Activated CD8-positive, alpha-beta T cell treated with anti-CD3 and anti-CD28 coated beads for 36 hours (primary cell): ENCODE data around the gene ARSB. TPM values are rescaled to one million over a fixed set of nuclear protein-coding genes. Genes with fewer than 3 reads are reported as not detected.

ENCODE experiments used
- ATAC-seq: fragments of 200-7000 bp; cut with Tn5 transposase; one replicate; pipeline ENCODE4 v1.10.0; 2021; ENCODE audit warnings: mild to moderate bottlenecking, moderate library complexity
- CTCF ChIA-PET: fragments of 350-600 bp; sonication (Branson Sonifier 250); formaldehyde crosslinking; loops from one replicate; lab custom pipeline; 2021; ENCODE audit warnings: antibody characterized with exemption; lab: Charles Lee
- POLR2A ChIA-PET: fragments of 350-600 bp; sonication (Branson Sonifier 250); formaldehyde crosslinking; loops from one replicate; lab custom pipeline; 2021; ENCODE audit warnings: antibody characterized with exemption; lab: Charles Lee
- DNase-seq: peaks from one replicate; pipeline ENCODE4 v3.0.0-alpha.2; 2020
- H3K27ac Mint-ChIP-seq: one replicate; pipeline ENCODE4 v1.8.0; 2021; ENCODE audit warnings: mild to moderate bottlenecking, mixed read lengths
- H3K27me3 Mint-ChIP-seq: one replicate; pipeline ENCODE4 v1.8.0; 2021; ENCODE audit warnings: mixed read lengths
- H3K36me3 Mint-ChIP-seq: one replicate; pipeline ENCODE4 v1.8.0; 2021; ENCODE audit warnings: low read depth, mixed read lengths
- H3K4me1 Mint-ChIP-seq: one replicate; pipeline ENCODE4 v1.8.0; 2021; ENCODE audit warnings: low read depth, mixed read lengths
- H3K4me3 Mint-ChIP-seq: one replicate; pipeline ENCODE4 v1.8.0; 2021; ENCODE audit warnings: mild to moderate bottlenecking, moderate library complexity, mixed read lengths
- H3K9me3 Mint-ChIP-seq: one replicate; pipeline ENCODE4 v1.8.0; 2021; ENCODE audit warnings: mixed read lengths
- intact Hi-C: fragments of 100-400 bp; cut with micrococcal nuclease; formaldehyde crosslinking; loops from one replicate; pipeline ENCODE4 v1.10.0; 2022
- total RNA-seq, 2 experiments: library from RNA; stranded (reverse); gene quantifications; one replicate each; pipeline ENCODE4 v1.2.3, GENCODE V29; 2021
- TF ChIP-seq, protein P1 (sequence below): fragments of 200-600 bp; IDR thresholded peaks from one replicate; pipeline ENCODE4 v1.8.0; 2022; ENCODE audit warnings: antibody characterized with exemption, mild to moderate bottlenecking

ARSB gene
- total RNA-seq, 2 experiments from 2014 or later = 8.8 to 9.1 TPM

DNA sequence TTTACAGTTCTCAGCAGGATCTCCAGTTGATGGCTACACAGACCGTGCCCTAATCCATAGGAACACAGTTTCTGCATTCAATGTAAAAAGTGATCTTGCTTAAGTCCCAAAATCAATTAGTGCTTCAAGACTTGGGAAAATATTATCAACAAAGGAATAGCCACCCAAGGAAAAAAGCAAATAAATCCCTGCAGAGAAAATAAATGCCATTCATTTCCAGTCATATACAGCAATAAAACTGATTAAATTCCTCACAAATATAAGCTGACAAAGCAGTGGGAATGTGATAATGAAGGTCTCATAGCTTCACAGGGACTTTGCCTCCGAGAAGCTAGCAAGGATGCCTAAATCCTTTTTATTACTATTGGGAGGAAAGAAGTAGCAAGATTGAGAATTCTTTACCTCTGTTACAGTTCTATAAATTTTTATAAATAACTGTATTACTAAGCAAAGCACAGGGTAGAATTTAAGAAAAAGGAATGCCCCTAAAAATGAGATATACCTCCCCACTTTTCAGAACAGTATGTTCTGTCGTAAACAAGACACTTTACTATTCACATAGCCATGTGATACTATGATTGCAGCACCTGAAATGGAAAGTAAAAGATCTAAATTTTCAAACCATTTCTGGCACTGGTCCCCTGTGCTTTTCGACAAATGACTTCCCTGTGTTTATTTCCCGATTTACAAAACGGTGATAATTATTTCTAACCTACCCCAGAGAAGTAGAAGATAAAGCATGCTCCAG, 59.8 kb downstream of the ARSB start:
- Mint-ChIP-seq H3K27me3 (no peaks in the 10 kb centered on the region), H3K4me3 (no peak overlapping the region), H3K36me3 (no peaks in the 10 kb centered on the region), H3K9me3 (no peaks in the 10 kb centered on the region), H3K27ac (no peak overlapping the region), H3K4me1 (no peaks in the 10 kb centered on the region)
- POLR2A ChIA-PET = no interaction called here
- intact Hi-C loops = no loop called here
- TF ChIP-seq, protein P1, sequence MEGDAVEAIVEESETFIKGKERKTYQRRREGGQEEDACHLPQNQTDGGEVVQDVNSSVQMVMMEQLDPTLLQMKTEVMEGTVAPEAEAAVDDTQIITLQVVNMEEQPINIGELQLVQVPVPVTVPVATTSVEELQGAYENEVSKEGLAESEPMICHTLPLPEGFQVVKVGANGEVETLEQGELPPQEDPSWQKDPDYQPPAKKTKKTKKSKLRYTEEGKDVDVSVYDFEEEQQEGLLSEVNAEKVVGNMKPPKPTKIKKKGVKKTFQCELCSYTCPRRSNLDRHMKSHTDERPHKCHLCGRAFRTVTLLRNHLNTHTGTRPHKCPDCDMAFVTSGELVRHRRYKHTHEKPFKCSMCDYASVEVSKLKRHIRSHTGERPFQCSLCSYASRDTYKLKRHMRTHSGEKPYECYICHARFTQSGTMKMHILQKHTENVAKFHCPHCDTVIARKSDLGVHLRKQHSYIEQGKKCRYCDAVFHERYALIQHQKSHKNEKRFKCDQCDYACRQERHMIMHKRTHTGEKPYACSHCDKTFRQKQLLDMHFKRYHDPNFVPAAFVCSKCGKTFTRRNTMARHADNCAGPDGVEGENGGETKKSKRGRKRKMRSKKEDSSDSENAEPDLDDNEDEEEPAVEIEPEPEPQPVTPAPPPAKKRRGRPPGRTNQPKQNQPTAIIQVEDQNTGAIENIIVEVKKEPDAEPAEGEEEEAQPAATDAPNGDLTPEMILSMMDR = no peak
- DNase-seq (no peak), ATAC-seq (no peak)
- CTCF ChIA-PET = no interaction called here

DNA sequence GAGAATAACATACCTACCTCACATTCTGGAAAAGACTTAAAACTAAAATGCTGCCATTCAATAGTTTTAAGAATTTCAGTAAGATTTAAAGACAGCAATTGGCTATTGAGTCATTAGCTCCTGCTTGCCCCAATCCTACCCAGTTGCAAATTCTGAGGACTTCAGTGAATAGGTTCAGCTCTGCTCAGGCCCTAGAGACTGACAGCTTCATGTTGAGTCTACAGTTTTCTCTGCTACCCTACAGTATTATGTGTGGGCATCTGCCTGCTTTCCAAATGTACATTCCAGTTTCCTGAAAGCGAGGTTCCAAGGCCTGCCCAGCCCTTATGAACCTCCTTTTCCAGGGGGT, 61.5 kb downstream of the ARSB start:
- H3K9me3 Mint-ChIP-seq = no peaks in the 10 kb centered on the region
- POLR2A ChIA-PET = no interaction called here
- ATAC-seq (no peak), DNase-seq (no peak)
- H3K27ac Mint-ChIP-seq = no peak overlapping the region
- intact Hi-C loops = no loop called here
- no peaks in the 10 kb centered on the region for H3K27me3 Mint-ChIP-seq
- no peaks in the 10 kb centered on the region for H3K36me3 Mint-ChIP-seq
- CTCF ChIA-PET = no interaction called here
- H3K4me1 Mint-ChIP-seq = no peaks in the 10 kb centered on the region
- no peak overlapping the region for H3K4me3 Mint-ChIP-seq
- TF ChIP-seq, protein P1 = no peak

DNA sequence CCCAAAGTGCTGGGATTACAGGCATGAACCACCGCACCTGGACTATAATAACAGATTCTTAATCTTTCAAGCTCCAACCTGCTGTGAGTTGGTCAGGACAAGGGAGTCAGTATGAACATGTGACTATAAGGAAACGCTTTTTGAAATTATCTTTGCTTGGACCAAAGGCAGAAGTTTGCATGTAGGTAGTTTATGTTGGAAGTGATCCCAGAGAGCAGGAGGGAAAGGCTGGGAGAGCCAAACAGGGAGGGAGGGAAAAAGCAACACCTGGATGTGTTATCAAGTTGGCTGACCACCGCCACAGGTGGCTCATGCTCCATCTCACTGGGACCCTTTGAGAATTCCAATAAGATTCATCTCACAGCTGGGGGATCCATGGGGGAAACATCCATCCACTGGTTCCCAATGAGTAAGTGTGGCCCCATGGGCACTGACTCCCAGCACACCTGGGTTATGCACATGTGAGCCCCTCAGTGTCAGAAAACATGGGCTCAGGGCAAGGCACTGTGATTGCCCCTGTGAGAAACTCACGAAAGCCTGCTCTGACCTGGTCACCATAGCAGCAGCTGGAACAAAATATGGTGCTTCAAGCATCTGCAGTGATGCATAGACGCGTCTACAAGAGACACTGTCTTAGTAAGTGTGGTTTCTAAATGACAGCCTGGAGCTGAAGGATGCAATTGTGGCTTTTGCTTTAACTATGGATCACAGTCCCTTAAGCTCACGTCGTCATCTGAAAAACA, 62.1 kb downstream of the ARSB start:
- no peak overlapping the region for H3K4me3 Mint-ChIP-seq
- H3K27ac Mint-ChIP-seq = no peak overlapping the region
- POLR2A ChIA-PET = no interaction called here
- H3K4me1 Mint-ChIP-seq = no peaks in the 10 kb centered on the region
- TF ChIP-seq, protein P1 = no peak
- no peaks in the 10 kb centered on the region for H3K27me3 Mint-ChIP-seq
- H3K36me3 Mint-ChIP-seq = no peaks in the 10 kb centered on the region
- ATAC-seq = peak; percentile 34
- intact Hi-C loops = no loop called here
- DNase-seq = no peak
- no peaks in the 10 kb centered on the region for H3K9me3 Mint-ChIP-seq
- CTCF ChIA-PET = no interaction called here

DNA sequence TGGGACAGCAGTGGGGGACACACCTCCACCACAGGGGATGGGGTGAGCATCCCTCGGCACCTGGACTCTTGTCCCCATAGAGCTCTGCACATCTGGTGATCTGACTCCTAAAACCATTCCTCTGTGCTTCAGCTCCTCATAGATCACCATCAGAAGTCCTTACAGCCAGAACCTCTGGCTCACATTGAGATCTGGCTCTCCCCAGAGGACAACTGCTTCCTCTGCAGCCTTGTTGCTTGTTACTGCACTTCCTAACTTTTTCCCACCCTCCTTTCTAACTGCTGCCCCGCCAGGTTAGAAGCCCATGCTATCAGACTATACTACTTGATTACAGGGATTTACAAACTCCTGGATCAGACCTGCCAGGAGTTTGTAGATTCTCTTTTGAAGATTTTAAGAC, 64.5 kb downstream of the ARSB start:
- Mint-ChIP-seq H3K4me1 (no peaks in the 10 kb centered on the region), H3K9me3 (no peaks in the 10 kb centered on the region), H3K4me3 (no peak overlapping the region), H3K27me3 (no peaks in the 10 kb centered on the region), H3K36me3 (no peaks in the 10 kb centered on the region), H3K27ac (no peak overlapping the region)
- TF ChIP-seq, protein P1 = no peak
- ChIA-PET POLR2A (no interaction called here), CTCF (interaction anchor here (1.2 kb wide), 1 partner anchor 104 kb away, joined by 3 read pairs; no protein-coding TSS in a partner anchor)
- DNase-seq = no peak
- intact Hi-C loops = no loop called here
- ATAC-seq = no peak

DNA sequence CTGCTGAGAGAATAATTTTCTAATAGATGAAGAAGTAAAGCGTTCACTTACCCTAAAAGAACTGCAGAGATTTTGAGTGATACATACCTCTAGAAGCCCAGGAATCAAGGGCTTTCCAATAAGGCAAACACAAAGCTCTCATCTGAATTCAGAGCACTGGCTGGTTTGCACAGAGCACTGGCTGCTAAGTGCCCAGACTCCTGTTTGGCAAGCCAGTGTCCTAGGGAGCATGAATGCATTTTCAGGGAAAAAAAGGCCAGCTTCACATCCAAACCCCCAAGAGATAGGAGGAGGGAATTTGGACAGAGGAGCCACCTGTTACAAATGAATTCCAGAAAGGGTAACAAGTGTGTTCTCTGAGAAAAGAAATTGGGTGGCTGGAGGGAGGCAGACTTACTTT, 65.3 kb downstream of the ARSB start:
- H3K36me3 Mint-ChIP-seq = peaks cover 4% of the 10 kb centered on the region
- intact Hi-C loops = no loop called here
- POLR2A ChIA-PET = no interaction called here
- H3K27ac Mint-ChIP-seq = no peak overlapping the region
- TF ChIP-seq, protein P1 = no peak
- no peak overlapping the region for H3K4me3 Mint-ChIP-seq
- no peaks in the 10 kb centered on the region for H3K27me3 Mint-ChIP-seq
- DNase-seq (no peak), ATAC-seq (no peak)
- no peaks in the 10 kb centered on the region for H3K9me3 Mint-ChIP-seq
- CTCF ChIA-PET = interaction anchor here (1.2 kb wide), 1 partner anchor 105 kb away, joined by 3 read pairs; no protein-coding TSS in a partner anchor
- H3K4me1 Mint-ChIP-seq = no peaks in the 10 kb centered on the region
